Astrocyte of the spinal cord (primary cell): Measurements from ENCODE around the gene ETS2.

ENCODE experiments used
- DNase-seq: peaks from one replicate; pipeline ENCODE4 v3.0.0; 2011; ENCODE audit warnings: low read depth, low spot score
- H3K4me3 ChIP-seq: 2 replicates; pipeline ENCODE4 v1.5.1; 2011; ENCODE audit warnings: low read depth, mild to moderate bottlenecking, low read length, moderate library complexity
- CTCF ChIP-seq: IDR thresholded peaks from 2 replicates; pipeline ENCODE4 v1.5.1; 2012; ENCODE audit warnings: low read depth, mild to moderate bottlenecking, low read length, inconsistent platforms
- in situ Hi-C: cut with HindIII; loops from 2 replicates; pipeline ENCODE4 v1.10.0; 2017; ENCODE audit warnings: low sequenced_read_pairs

ETS2 gene

DNA sequence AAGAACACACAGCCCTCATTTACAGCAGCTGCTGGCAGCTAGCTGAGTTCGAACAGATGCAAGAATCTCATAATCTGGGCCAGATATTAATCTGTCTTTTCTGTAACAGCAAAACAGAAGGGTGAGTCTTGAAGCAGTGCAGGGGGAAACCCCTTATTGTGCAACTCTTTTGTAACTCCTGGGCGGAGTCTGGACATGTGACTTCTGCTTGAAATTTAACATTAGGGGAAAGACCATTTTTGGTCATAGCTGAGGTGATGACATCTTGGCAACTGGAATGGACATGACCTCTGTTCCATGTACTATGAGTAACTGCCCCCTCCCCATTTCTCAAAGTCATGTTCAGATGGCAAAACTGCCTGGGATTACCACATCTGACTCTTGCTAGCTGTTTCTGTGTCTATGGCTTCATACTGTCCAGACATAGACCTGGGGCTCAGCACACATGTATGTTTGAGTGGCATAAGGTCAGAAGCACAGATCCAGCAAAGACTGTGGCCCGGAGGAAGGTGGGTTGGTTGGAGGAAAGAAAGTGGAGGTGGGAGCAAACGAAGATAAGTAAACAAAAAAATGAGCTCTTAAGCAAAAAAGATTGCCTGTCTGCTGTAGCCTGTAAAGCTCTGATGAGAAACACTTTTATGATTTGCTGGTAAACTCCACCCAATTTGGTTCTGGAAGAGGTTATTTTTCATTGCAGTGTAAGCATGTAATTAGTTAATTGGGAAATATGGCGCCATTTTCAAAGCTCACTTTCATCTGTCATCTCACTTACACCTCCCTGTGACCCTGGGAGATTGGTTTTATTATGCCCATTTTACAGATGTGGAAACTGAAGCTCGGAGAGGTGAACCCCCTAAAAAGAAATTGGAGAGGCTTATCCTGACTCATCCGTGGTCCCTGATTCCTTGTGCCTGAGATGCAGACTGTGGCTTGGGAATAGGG is 26.1 kb downstream of the ETS2 start:
- H3K4me3 ChIP-seq = no peak overlapping the region
- no peak for TF ChIP-seq CTCF
- in situ Hi-C loops = no loop called here
- peak; percentile 89 for DNase-seq

DNA sequence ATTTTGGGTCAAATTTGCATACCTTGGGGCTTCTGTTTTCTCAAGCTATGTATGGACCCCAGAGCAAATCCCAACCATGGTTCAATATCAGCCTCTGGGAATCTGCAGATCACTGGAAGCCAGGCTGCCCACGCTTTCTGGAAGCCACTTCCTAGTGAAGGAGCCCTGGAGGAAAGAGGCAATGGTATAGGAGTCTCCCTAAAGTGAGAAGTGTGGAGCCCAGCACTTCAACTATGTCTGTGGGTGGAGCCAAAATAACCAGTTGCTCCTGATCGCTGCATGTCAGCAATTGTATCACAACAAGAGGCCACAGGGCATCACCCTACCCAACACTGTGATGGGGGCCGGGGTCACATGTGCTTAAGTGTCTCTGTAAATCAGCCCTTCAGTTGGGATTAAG is 26.9 kb downstream of the ETS2 start:
- no peak for DNase-seq
- in situ Hi-C loops = no loop called here
- no peak for TF ChIP-seq CTCF
- H3K4me3 ChIP-seq = no peak overlapping the region

GRCh38 chr21:38833117-38833516 is 27.4 kb downstream of the ETS2 start:
- DNase-seq = no peak
- H3K4me3 ChIP-seq = no peak overlapping the region
- in situ Hi-C loops = no loop called here
- TF ChIP-seq CTCF = no peak

- in situ Hi-C loops = no loop called here
- H3K4me3 ChIP-seq = no peak overlapping the region
- TF ChIP-seq CTCF = no peak
- no peak for DNase-seq
Measured at GRCh38 chr21:38834725-38835124, 29.0 kb downstream of the ETS2 start.

GRCh38 chr21:38837806-38838461 is 32.2 kb downstream of the ETS2 start:
- TF ChIP-seq CTCF = no peak

DNA sequence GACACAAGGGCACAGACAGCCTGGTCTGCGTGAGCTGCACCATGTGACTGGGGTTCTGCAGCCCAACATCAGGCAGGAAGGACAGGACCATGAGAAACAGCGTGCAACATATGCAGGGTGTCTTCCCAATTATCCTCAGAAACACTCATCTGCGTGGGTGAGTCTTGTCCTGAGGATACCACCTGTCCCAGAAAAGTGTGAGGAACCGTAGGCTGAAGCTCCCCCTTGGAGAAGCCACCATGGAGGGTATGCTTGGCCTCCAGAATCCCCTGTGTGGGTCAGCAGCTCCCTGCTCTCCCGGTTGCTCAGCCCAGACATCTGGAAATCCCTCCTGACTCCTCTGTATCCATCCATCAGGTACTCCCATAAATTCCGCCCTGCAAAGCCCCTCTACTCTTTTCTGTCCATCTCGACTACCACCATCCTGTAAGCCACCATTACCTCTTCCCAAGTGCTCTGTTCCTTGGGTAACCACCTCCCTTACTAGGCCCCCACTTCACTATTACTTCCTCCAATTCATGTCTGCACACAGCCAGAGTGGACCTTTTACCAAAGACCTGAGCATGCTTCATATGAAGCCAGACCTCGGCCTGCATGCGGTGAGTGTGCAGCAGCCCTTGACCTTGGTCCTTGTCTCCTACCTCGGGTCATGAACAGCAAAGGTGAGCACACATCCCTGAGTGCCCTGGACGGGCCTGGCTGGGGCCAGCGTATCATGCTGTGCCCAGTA is 33.0 kb downstream of the ETS2 start:
- no peak overlapping the region for H3K4me3 ChIP-seq
- DNase-seq = no peak
- TF ChIP-seq CTCF = no peak
- in situ Hi-C loops = no loop called here

More at GRCh38 chr21:38837806-38838461, 32.2 kb downstream of the ETS2 start:
- in situ Hi-C loops = no loop called here
- no peak overlapping the region for H3K4me3 ChIP-seq
- no peak for DNase-seq
